GM19395 (cell line): Measurements from ENCODE around the gene CFD.
"Not testable (repeated sequence)": the region's sequence is repeated elsewhere in the genome, so short reads cannot be mapped to it uniquely, and the experiment has no call there.

Experiments
- ATAC-seq: cut with Tn5 transposase; IDR thresholded peaks from one replicate; pipeline ENCODE4 v1.9.1; 2021; ENCODE audit warnings: mild to moderate bottlenecking, moderate library complexity; ENCODE audit not compliant: unreplicated experiment

The CFD gene

DNA sequence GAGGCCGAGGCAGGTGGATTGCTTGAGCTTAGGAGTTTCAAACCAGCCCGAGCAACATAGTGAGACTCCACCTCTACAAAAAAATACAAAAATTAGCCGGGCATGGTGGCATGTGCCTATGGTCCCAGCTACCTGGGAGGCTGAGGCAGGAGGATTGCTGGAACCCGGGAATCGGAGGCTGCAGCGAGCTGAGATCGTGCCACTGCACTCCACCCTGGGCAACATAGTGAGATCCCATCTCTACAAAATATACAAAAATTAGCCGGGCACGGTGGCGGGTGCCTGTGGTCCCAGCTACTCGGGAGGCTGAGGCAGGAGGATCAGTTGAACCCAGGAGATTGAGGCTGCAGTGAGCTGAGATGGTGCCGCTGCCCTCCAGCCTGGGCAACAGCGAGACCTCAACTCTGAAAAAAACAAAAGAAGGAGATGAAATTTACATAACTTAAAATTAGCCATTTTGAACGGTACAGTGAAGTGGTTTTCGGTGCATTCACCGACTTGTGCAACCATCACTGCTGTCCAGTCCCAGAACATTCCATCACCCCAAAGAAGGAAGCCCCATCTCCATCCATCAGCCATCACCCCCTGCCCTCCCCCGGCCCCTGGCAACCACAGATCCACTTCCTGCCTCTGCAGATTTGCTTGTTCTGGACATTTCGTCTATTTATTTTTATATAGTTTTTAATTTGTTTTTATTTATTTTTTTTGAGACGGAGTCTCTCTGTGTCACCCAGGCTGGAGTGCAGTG lies 33.4 kb upstream of the CFD start:
- ATAC-seq, result no peak

DNA sequence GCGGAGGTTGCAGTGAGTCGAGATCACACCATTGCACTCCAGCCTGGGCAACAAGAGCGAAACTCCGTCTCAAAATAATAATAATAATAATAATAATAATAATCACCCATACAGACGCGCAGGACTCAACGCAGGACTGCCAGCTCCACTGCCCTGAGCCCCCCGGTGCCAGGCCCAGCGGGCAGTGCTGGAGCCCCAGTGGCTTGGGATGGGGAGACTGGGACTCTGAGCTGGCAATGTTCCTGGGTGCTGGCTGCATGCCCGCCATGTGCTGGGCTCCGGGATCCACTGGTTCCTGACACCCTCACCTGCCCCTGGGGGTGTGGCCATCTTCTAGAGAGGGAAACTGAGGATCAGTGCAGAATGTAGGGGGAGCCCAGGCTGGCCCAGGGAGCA lies 32.2 kb upstream of the CFD start:
- ATAC-seq, result no peak

DNA sequence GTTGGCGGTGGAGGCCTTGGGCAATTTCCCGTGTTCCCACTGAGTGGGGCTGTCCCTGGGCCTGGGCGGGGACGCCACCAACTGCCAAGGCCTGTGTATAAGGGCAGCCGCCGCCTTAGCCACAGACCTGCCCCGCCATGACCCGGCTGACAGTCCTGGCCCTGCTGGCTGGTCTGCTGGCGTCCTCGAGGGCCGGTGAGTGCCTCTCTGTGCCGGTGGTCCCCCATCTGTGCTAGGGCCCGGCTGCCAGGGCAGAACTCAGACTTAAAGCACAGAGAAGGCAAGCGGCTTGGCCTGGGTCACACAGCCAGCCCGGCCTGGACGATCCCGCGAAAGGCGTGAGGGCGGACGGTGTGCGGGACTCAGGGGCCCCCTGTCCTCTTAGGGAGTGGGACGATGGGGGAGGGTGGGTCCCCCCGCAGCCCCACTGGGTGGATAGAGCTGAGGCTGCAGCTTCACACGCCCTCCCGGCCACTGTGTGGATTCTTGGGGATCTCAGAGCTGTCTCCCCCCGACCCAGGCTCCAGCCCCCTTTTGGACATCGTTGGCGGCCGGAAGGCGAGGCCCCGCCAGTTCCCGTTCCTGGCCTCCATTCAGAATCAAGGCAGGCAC lies 31.6 kb upstream of the CFD start, which contains the start of gene AZU1:
Gene AZU1 (plus strand): TSS at position 128 of the 612 bp plus-strand sequence. CDS start 10 bp downstream, at position 138.
- no peak for ATAC-seq

DNA sequence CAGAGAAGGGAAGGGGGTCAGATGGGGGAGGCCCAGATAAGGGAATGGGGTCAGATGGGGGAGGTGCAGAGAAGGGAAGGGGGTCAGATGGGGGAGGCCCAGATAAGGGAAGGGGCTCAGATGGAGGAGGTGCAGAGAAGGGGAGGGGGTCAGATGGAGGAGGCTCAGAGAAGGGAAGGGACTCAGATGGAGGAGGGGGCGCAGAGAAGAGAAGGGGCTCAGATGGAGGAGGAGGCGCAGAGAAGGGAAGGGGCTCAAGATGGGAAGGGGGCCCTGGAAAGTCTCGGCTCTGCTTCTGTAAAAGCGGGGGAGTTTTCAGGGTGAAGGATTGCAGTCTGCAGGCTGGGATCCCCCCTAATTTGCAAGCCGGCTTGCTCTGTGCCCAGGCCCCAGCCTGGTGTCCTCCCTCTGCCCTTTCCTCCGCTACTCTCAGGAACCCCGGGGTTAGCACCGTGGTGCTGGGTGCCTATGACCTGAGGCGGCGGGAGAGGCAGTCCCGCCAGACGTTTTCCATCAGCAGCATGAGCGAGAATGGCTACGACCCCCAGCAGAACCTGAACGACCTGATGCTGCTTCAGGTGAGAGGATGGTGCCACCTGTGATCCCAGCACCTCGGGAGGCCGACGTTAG lies 30.2 kb upstream of the CFD start:
- ATAC-seq, result no peak

DNA sequence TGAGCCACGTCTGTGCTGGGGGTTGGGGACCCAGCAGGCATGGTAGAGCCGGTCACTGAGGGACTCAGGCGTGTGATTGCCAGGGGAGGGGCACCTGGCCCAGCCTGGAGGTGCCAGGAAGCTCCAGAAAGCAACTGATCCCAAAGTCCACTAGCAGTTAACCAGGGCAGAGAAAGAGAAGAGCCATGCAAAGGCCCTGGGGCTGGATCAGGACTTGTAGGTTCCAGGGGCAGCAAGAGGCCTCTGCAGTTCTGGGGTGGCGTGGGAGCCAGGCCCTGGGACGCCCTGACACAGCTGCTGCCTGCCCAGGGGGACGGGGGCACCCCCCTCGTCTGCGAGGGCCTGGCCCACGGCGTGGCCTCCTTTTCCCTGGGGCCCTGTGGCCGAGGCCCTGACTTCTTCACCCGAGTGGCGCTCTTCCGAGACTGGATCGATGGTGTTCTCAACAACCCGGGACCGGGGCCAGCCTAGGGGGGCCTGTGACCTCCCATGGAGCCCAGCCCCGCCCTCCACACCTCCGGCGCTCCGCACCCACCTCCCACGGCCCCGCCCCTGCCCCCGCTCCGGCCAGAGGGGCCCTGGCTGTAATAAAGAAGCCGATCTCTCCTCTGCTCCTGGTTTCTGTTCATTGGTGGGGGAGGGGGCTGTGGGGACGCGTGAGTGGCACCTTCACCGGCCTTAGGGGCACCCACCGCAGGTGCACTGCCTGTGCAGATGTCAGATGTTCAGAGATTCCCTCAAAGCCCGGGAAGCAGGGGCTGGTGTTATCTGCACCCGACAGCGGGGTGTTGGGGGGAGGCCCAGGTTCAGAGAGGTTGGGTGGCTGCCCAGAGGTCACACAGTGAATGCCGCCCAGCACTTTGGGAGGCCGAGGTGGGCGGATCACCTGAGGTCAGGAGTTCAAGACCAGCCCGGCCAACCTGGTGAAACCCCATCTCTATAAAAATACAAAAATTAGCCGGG lies 27.8 kb upstream of the CFD start:
- ATAC-seq, result no peak

DNA sequence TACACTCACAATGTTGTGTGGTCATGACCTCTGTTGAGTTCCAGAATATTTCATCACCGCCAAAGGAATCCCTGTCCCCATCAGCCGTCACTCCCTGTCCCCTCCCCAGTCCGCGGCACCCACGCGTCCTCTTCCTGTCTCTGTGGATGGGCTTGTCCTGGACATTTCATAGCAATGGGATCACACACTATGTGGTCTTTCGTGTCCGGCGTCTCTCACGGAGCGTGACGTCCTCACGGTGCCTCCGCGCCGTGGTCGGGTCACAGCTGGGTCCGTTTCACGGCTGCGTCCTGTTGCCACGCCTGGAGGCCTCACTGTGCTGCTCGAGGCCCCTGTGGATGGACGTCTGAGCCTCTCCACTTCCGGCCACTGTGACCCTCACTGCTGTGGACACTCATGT lies 25.2 kb upstream of the CFD start:
- no peak for ATAC-seq

DNA sequence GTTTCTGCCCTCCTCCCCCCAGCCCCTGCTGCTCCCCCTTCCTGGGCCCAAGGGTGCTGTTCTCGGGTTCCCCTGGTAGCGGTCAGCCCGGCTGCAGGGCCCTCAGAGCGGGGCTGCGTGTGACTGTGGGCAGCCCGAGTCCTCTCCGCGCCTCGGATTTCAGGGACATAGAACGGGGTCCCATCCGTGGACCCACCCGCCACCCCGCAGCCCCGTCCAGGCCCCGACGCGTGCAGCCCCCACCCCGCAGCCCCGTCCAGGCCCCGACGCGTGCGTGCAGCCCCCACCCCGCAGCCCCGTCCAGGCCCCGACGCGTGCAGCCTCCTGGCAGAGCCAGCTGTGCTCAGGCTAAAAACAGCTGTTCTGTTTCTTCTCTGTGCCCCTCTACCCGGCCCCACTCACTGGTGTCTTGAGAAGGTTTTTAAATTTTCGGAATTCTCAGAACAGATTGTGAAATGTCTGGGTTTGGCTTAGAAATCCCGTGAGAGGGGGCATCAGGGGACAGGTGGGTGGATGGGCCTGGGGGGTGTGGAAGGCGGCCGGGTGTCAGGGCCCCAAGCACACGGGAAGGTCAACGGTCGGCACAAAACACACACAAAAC lies 24.2 kb upstream of the CFD start:
- ATAC-seq, result no peak

DNA sequence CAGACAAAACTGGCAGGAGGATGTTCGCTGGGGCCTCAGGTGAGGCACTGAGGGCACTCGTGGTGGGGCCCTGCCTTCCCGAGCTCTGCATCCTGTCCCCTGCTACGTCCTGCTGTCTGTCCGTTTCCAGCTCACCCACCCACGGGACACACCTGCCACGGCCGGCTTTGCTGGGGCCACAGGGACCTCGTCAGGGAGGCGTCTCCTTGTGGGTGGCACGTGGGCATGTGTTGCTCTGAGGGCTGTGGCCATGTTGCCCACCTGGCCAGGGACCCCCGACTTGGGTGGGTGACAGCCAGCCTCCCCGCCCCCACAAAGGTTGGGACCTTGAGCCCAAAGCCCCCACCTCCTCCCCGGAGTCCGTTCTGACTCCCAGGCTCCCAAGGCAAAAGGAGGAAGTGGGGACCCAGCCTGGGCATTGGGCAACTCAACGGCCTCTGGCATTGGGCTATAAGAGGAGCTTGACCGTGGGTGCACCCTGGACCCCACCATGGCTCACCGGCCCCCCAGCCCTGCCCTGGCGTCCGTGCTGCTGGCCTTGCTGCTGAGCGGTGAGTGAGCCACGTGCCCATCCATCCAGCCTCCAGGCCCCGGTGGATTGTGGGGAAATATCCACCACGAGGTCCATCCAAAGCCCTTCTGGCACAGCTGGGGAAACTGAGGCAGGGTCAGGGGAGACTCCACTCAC lies 18.8 kb upstream of the CFD start, which contains the start of gene PRTN3:
Gene PRTN3 (plus strand): TSS at position 481 of the 688 bp plus-strand sequence. CDS start 10 bp downstream, at position 491.
- no peak for ATAC-seq

DNA sequence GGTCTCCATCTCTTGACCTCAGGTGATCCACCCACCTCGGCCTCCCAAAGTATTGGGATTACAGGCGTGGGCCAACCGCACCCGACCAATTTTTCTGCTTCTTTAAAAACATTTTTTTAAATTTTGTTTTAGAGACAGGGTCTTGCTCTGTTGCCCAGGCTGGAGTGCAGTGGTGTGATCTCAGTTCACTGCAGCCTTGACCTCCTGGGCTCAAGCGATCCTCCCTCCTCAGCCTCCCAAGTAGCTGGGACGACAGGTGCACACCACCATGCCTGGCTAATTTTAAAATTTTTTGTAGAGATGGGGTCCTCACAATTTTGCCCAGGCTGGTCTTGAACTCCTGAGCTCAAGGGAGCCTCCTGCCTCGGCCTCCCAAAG lies 16.7 kb upstream of the CFD start:
- not testable (repeated sequence) for ATAC-seq

DNA sequence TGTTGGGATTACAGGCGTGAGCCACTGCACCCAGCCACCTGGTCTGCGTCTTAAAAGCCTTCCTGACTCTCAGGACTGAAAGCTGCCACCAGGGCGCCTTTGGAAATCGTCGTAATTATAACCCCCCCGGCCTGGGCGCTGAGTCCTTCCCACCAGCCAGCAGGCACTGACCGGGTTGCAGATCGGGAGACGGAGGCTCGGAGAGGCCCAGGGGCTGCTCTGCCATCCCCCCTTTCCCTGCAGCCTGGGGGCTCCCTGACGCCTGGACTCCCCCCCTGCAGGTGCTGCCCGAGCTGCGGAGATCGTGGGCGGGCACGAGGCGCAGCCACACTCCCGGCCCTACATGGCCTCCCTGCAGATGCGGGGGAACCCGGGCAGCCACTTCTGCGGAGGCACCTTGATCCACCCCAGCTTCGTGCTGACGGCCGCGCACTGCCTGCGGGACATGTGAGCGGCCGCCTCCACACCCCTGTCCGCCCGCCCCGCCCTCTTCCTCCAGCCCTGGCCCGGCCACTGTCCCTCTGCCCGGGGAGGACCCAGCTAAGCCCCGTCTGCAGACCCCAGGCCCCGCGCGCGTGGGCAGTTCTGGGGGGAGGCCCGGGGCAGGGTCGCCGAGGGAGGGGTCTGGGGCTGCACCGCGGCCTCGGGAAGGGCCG lies 16.2 kb upstream of the CFD start:
- no peak for ATAC-seq

DNA sequence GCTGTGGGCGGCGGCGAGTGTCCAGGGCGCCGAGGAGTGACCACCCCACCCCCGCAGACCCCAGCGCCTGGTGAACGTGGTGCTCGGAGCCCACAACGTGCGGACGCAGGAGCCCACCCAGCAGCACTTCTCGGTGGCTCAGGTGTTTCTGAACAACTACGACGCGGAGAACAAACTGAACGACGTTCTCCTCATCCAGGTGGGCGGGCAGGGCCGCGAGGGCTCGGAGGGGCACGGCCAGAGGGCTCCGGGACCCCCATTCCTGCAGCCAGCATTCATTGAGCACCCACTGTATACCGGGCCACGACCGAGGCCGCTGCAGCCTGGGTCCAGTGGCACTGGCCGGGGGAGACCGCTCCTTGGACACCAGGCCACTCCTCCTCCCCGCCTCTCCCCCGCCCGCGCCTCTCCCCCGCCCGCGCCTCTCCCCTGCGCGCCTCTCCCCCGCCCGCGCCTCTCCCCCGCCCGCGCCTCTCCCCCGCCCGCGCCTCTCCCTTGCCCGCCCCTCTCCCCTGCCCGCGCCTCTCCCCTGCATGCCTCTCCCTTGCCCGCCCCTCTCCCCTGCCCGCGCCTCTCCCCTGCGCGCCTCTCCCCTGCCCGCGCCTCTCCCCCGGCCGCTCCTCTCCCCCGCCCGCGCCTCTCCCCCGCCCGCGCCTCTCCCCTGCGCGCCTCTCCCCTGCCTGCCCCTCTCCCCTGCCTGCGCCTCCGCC lies 15.5 kb upstream of the CFD start:
- no peak for ATAC-seq

DNA sequence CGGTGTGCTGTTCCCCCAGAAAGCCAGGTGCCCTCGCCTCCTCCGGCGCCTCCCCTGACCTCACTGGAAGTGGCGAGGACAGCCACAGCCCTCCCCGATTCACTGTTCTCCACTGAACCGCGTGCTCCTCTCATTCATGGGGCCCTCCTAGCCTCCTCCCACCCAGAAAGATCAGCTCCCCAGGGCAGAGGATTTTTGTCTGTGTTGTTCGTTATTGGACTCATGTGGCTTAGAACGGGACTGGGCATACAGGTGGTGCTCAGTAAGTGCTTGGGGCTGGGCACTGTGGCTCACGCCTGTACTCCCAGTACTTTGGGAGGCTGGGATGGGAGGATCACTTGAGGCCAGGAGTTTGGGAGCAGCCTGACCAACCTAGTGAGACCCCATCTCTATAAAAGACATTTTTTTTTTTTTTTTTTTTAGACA lies 14.9 kb upstream of the CFD start:
- ATAC-seq, result no peak

DNA sequence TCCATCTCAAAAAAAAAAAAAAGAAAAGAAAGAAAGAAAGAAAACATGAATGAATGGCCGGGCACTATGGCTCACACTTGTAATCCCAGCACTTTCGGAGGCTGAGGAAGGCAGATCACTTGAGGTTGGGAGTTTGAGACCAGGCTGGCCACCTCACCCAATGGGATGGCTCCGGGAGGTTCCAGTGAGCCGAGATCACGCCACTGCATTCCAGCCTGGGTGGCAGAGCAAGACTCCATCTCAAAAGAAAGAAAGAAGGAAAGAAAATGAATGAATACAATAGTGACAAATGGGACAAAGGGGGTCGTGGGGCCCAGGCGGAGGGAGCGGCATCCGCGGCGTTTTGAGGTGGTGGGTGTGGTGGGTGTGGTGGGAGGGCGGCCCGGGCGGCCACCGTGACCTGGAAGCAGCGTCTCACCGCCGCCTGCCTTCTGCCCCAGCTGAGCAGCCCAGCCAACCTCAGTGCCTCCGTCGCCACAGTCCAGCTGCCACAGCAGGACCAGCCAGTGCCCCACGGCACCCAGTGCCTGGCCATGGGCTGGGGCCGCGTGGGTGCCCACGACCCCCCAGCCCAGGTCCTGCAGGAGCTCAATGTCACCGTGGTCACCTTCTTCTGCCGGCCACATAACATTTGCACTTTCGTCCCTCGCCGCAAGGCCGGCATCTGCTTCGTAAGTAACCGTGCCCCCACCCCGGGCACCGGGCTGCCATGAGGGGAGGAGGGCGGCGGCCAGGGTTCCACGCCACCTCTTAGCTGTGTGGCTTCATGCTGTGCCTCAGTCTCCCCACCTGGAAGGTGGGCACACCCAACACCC lies 13.6 kb upstream of the CFD start:
- ATAC-seq, result no peak

DNA sequence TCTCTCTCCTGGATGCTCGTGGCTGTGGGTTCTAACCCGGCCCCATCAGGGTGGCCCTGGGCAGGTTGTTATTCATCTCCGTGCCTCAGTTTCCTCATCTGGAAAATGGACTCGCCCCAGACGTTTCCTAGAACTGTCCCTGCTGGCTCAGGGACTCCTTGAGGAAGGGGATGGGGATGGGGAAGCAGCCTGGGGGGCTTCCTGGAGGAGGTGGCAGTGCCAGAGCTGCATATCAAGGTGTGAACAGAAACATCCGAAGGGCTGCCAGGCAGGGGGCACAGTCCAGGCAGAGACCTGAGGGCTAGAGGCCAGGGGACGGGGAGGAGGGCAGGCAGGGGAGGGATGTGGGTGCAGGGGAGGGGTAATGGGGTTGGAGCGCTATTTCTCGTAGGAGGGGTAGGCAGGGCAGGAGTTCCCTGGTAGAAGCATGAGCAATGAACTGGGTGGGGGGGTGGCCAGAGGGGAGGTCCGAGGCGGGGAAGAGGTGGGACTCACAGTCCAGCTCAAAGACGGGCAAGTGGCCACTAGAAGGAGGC lies 11.0 kb upstream of the CFD start:
- no peak for ATAC-seq

DNA sequence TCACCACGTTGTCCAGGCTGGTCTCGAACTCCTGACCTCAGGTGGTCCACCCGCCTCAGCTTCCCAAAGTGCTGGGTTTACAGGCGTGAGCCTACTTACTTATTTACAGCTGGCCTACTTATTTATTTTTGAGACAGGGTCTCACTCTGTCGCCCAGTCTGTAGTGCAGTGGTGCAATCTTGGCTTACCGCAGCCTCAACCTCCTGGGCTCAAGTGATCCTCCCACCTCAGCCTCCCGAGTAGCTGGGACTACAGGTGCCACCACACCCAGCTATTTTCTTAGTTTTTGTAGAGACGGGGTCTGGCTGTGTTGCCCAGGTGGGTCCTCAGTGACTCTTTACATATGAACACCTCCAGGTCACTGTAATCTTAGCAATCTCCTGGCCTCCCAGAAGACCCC lies 10.3 kb upstream of the CFD start:
- ATAC-seq, result not testable (repeated sequence)

DNA sequence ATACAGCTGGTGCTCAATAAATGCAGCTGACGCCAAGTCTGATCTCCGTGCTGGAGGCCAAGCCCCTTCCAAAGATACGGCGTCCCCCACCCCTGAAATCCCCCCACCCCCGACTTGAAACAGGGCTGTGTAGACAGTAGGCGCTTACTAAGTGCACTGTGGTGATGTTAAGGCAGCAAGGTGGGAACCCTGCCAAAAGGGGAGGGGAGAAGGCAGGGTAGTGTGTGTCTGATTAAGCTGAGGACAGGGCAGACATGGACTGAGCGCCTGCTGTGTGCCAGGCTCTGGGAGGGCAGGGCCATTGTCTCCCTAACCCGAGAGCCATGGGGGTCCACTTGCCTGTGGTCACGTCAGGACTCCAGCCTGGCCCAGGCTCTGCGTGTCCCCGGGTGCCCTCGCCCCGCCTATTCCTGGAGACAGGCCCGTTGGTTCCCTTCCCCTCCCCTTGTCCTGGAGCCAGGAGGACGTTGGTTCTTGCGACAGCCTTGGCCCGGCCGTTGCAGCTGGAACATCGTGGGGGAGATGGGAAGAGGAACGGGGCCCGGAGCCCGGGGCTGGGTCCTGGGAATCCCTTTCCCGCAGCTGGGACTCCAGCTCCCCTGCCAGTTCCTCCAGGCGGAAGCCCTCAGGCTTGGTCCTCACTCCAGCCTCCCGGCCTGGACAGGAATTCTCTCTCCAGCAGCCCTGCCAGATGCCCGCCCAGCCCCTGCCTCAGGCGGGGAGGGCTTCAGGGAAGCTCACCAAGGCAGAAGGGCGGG lies 9.1 kb upstream of the CFD start:
- no peak for ATAC-seq

DNA sequence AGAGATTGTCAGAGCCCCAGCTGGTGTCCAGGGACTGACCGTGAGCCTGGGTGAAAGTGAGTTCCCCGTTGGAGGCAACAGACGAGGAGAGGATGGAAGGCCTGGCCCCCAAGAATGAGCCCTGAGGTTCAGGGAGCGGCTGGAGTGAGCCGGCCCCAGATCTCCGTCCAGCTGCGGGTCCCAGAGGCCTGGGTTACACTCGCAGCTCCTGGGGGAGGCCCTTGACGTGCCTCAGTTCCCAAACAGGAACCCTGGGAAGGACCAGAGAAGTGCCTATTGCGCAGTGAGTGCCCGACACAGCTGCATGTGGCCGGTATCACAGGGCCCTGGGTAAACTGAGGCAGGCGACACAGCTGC lies 8.5 kb upstream of the CFD start:
- ATAC-seq, result no peak
